GM18519 (cell line): Measurements from ENCODE around the gene PHACTR3.
"Not testable (repeated sequence)": the region's sequence is repeated elsewhere in the genome, so short reads cannot be mapped to it uniquely, and the experiment has no call there.

Experiments
- ATAC-seq: cut with Tn5 transposase; IDR thresholded peaks from one replicate; pipeline ENCODE4 v1.9.1; 2021; ENCODE audit warnings: mild to moderate bottlenecking, moderate library complexity; ENCODE audit not compliant: unreplicated experiment, low FRiP score

The PHACTR3 gene

GRCh38 chr20:59832406-59833363 is 228.3 kb downstream of the PHACTR3 start:
- no peak for ATAC-seq

- ATAC-seq: no peak
Observed at GRCh38 chr20:59835057-59835447, 230.7 kb downstream of the PHACTR3 start.

GRCh38 chr20:59835448-59836395 is 231.4 kb downstream of the PHACTR3 start:
- ATAC-seq: no peak

- ATAC-seq: no peak
Observed at GRCh38 chr20:59836767-59837166, 232.4 kb downstream of the PHACTR3 start.

- peak; percentile 87 for ATAC-seq
Observed at GRCh38 chr20:59837623-59838394, 233.5 kb downstream of the PHACTR3 start.

- ATAC-seq: no peak
Observed at GRCh38 chr20:59839400-59839799, 235.1 kb downstream of the PHACTR3 start.

GRCh38 chr20:59845472-59845871 is 241.1 kb downstream of the PHACTR3 start:
- no peak for ATAC-seq

- no peak for ATAC-seq
Observed at GRCh38 chr20:59848182-59848581, 243.8 kb downstream of the PHACTR3 start.

- no peak for ATAC-seq
Observed at GRCh38 chr20:59850018-59850641, 245.8 kb downstream of the PHACTR3 start.

GRCh38 chr20:59856526-59856925 is 252.2 kb downstream of the PHACTR3 start:
- not testable (repeated sequence) for ATAC-seq

- ATAC-seq: not testable (repeated sequence)
Observed at GRCh38 chr20:59856941-59857340, 252.6 kb downstream of the PHACTR3 start.

GRCh38 chr20:59857966-59858365 is 253.6 kb downstream of the PHACTR3 start:
- no peak for ATAC-seq

- ATAC-seq: no peak
Observed at GRCh38 chr20:59858425-59858824, 254.1 kb downstream of the PHACTR3 start.

GRCh38 chr20:59861401-59861800 is 257.1 kb downstream of the PHACTR3 start:
- ATAC-seq: no peak

GRCh38 chr20:59863058-59863457 is 258.7 kb downstream of the PHACTR3 start:
- ATAC-seq: no peak

- ATAC-seq: no peak
Observed at GRCh38 chr20:59864726-59865125, 260.4 kb downstream of the PHACTR3 start.

- no peak for ATAC-seq
Observed at GRCh38 chr20:59866338-59866737, 262.0 kb downstream of the PHACTR3 start.

GRCh38 chr20:59871096-59871495 is 266.8 kb downstream of the PHACTR3 start:
- no peak for ATAC-seq

GRCh38 chr20:59873409-59873808 is 269.1 kb downstream of the PHACTR3 start:
- ATAC-seq: no peak

GRCh38 chr20:59880198-59880597 is 275.9 kb downstream of the PHACTR3 start:
- no peak for ATAC-seq
